SK-N-SH (cell line): ENCODE results near the gene HK1. TPM values are rescaled to one million over a fixed set of nuclear protein-coding genes. Genes with fewer than 3 reads are reported as not detected.

Experiments used
- CTCF ChIA-PET: fragments of 300-600, 350-600 bp; formaldehyde crosslinking; extraction: SDS; loops from one replicate; lab custom pipeline; 2021; lab: Yijun Ruan, JAX
- POLR2A ChIA-PET: fragments of 350-600 bp; sonication (Branson Sonifier 250); formaldehyde crosslinking; extraction: SDS; loops from one replicate; lab custom pipeline; 2020; ENCODE audit warnings: antibody characterized with exemption, inconsistent platforms; lab: Yijun Ruan, JAX
- DNase-seq: peaks from one replicate; pipeline ENCODE4 v3.0.0; 2012
- H2AFZ ChIP-seq: fragments of 200-600 bp; sonication (generic); 2 replicates; pipeline ENCODE4 v1.8.1; 2016; ENCODE audit warnings: antibody characterized with exemption, mild to moderate bottlenecking, low read depth
- H3F3A ChIP-seq: fragments of 200-600 bp; sonication (generic); replicated peaks from 2 replicates; pipeline ENCODE3; 2016; ENCODE audit warnings: antibody characterized with exemption, mild to moderate bottlenecking; ENCODE audit not compliant: insufficient read depth
- H3K27ac ChIP-seq, 2 experiments: fragments of 200-500 bp in 1 of 2; fragments of 200-600 bp in 1 of 2; sonication (Bioruptor generic) in 1 of 2; sonication (generic), shearing (Covaris generic) in 1 of 2; 2 replicates each; pipeline versions ENCODE4 v1.5.1 to v1.6.1; 2014 to 2016; ENCODE audit warnings: low read depth in 2 of 2, inconsistent platforms in 1 of 2, low read length in 1 of 2, mild to moderate bottlenecking in 1 of 2, mixed read lengths in 1 of 2
- H3K27me3 ChIP-seq: fragments of 200-600 bp; sonication (generic), shearing (Covaris generic); 2 replicates; pipeline ENCODE4 v1.6.1; 2016; ENCODE audit warnings: mixed run types; ENCODE audit not compliant: insufficient read depth
- H3K36me3 ChIP-seq, 2 experiments: fragments of 200-500 bp in 1 of 2; fragments of 200-600 bp in 1 of 2; sonication (Bioruptor generic) in 1 of 2; sonication (generic) in 1 of 2; replicated peaks in 1 of 2; 2 replicates each; pipeline versions ENCODE3 to v1.5.1; 2014 to 2016; ENCODE audit warnings: low read length in 1 of 2, mild to moderate bottlenecking in 1 of 2; ENCODE audit not compliant: insufficient read depth in 2 of 2, control insufficient read depth in 1 of 2
- H3K4me1 ChIP-seq, 2 experiments: fragments of 200-500 bp in 1 of 2; fragments of 200-600 bp in 1 of 2; sonication (Bioruptor generic) in 1 of 2; sonication (generic), shearing (Covaris generic) in 1 of 2; 2 replicates each; pipeline versions ENCODE4 v1.5.1 to v1.6.1; 2014 to 2016; ENCODE audit warnings: low read depth in 1 of 2, low read length in 1 of 2, mixed run types in 1 of 2; ENCODE audit not compliant: insufficient read depth in 2 of 2, control insufficient read depth in 1 of 2
- H3K4me2 ChIP-seq: fragments of 200-600 bp; sonication (generic), shearing (Covaris generic); 2 replicates; pipeline ENCODE4 v1.6.1; 2017; ENCODE audit warnings: mixed run types
- H3K4me3 ChIP-seq, 2 experiments: fragments of 200-500 bp in 1 of 2; fragments of 200-600 bp in 1 of 2; sonication (Bioruptor generic) in 1 of 2; sonication (generic), shearing (Covaris generic) in 1 of 2; 2 replicates each; pipeline versions ENCODE4 v1.5.1 to v1.8.1; 2014 to 2016; ENCODE audit warnings: low read depth in 2 of 2, inconsistent platforms in 1 of 2, low read length in 1 of 2, mild to moderate bottlenecking in 1 of 2, mixed read lengths in 1 of 2, moderate library complexity in 1 of 2
- H3K79me2 ChIP-seq: fragments of 200-600 bp; sonication (generic); 2 replicates; pipeline ENCODE4 v1.8.1; 2017; ENCODE audit warnings: mild to moderate bottlenecking; ENCODE audit not compliant: insufficient read depth
- H3K9ac ChIP-seq: fragments of 200-600 bp; sonication (generic); 2 replicates; pipeline ENCODE4 v1.6.1; 2017; ENCODE audit warnings: mixed run types
- H3K9me2 ChIP-seq: fragments of 200-600 bp; sonication (generic); 2 replicates; pipeline ENCODE4 v1.6.1; 2017; ENCODE audit warnings: mixed run types
- H3K9me3 ChIP-seq: fragments of 200-600 bp; sonication (generic); 2 replicates; pipeline ENCODE4 v1.6.1; 2017; ENCODE audit warnings: mixed run types, mild to moderate bottlenecking, moderate library complexity
- H4K20me1 ChIP-seq: fragments of 200-600 bp; sonication (generic); 2 replicates; pipeline ENCODE4 v1.6.1; 2017; ENCODE audit warnings: mild to moderate bottlenecking, mixed run types; ENCODE audit not compliant: insufficient read depth
- CHD2 ChIP-seq: fragments of 150-350 bp; IDR thresholded peaks from 2 replicates; pipeline ENCODE4 v1.6.1; 2018; ENCODE audit warnings: low read length; ENCODE audit not compliant: partially characterized antibody
- CTCF ChIP-seq: fragments of 200-600 bp; sonication (generic); IDR thresholded peaks from 2 replicates; pipeline ENCODE4 v1.6.1; 2017; ENCODE audit warnings: antibody characterized with exemption, mild to moderate bottlenecking, moderate library complexity
- EP300 ChIP-seq, 2 experiments: IDR thresholded peaks; 2 replicates each; pipeline versions ENCODE4 v1.4.0 to v1.6.1; 2012; ENCODE audit warnings: borderline replicate concordance in 1 of 2, low read depth in 1 of 2, low read length in 1 of 2
- FOXJ3 ChIP-seq: sonication (generic); formaldehyde crosslinking; IDR thresholded peaks from 2 replicates; pipeline ENCODE4 v1.5.1; 2020; ENCODE audit warnings: mild to moderate bottlenecking, missing genetic modification reagents
- GATA2 ChIP-seq: sonication (generic); formaldehyde crosslinking; IDR thresholded peaks from 2 replicates; pipeline ENCODE4 v1.5.0; 2020; ENCODE audit warnings: mild to moderate bottlenecking, missing genetic modification reagents
- IRF3 ChIP-seq: fragments of 150-350 bp; IDR thresholded peaks from 2 replicates; pipeline ENCODE4 v1.6.1; 2016; ENCODE audit warnings: mild to moderate bottlenecking, low read depth, low read length
- JUND ChIP-seq: IDR thresholded peaks from 2 replicates; pipeline ENCODE4 v1.4.0; 2012
- MAX ChIP-seq: IDR thresholded peaks from 2 replicates; pipeline ENCODE4 v1.4.0; 2012; ENCODE audit warnings: low read depth
- MEF2A ChIP-seq: IDR thresholded peaks from 2 replicates; pipeline ENCODE4 v1.4.0; 2012; ENCODE audit warnings: low read depth, borderline replicate concordance
- MXI1 ChIP-seq: IDR thresholded peaks from 2 replicates; pipeline ENCODE4 v1.6.1; 2012; ENCODE audit warnings: mild to moderate bottlenecking, low read depth, low read length, improper control_type of control experiment
- NRF1 ChIP-seq: IDR thresholded peaks from 2 replicates; pipeline ENCODE4 v1.6.1; 2012; ENCODE audit warnings: low read depth, mild to moderate bottlenecking, low read length
- POLR2AphosphoS5 ChIP-seq: IDR thresholded peaks from 2 replicates; pipeline ENCODE4 v1.6.1; 2012; ENCODE audit warnings: low read depth, low read length
- RAD21 ChIP-seq: IDR thresholded peaks from 2 replicates; pipeline ENCODE4 v1.6.1; 2012; ENCODE audit warnings: mild to moderate bottlenecking, low read length
- RCOR1 ChIP-seq: fragments of 150-350 bp; IDR thresholded peaks from 2 replicates; pipeline ENCODE4 v1.6.1; 2017; ENCODE audit warnings: antibody characterized with exemption, low read length
- RFX5 ChIP-seq: IDR thresholded peaks from 2 replicates; pipeline ENCODE4 v1.6.1; 2012; ENCODE audit warnings: mild to moderate bottlenecking, improper control_type of control experiment, low read length
- SMC3 ChIP-seq: IDR thresholded peaks from 2 replicates; pipeline ENCODE4 v1.6.1; 2012; ENCODE audit warnings: low read depth, low read length, improper control_type of control experiment
- TAF1 ChIP-seq: IDR thresholded peaks from 2 replicates; pipeline ENCODE4 v1.6.1; 2012; ENCODE audit warnings: low read depth, mild to moderate bottlenecking, low read length, moderate library complexity, borderline replicate concordance
- TEAD4 ChIP-seq: IDR thresholded peaks from 2 replicates; pipeline ENCODE4 v1.4.0; 2012; ENCODE audit warnings: mild to moderate bottlenecking, borderline replicate concordance; ENCODE audit not compliant: insufficient read depth
- YY1 ChIP-seq: IDR thresholded peaks from 2 replicates; pipeline ENCODE4 v1.4.0; 2012; ENCODE audit warnings: low read depth, mild to moderate bottlenecking
- WGBS: methylation state at CpG from one replicate; pipeline ENCODE4 v1.1.6; 2017; ENCODE audit warnings: low lambda C conversion rate; 5-methylcytosine and 5-hydroxymethylcytosine counted together
- polyA plus RNA-seq, 3 experiments: library from polyadenylated mRNA; depleted of rRNA; stranded (reverse); fragments of >200 nt; gene quantifications; 2 replicates each; pipeline ENCODE4 v1.2.3, GENCODE V29; 2012
- TF ChIP-seq, protein P1 (sequence below): IDR thresholded peaks from 2 replicates; pipeline ENCODE4 v1.4.0; 2012; ENCODE audit warnings: low read depth, borderline replicate concordance

HK1 gene
- polyA plus RNA-seq, 1 of the 3 experiments (the other 2 are of a cell fraction) = 38.7 TPM

GRCh38 chr10:69392481-69393000 is 114.2 kb downstream of the HK1 start:
- ChIA-PET CTCF (interaction anchor here (0.5 to 7.7 kb wide), 30 partner anchors 11 to 448 kb away, joined by 3 to 105 read pairs (median 4); no protein-coding TSS in a partner anchor), POLR2A (interaction anchor here (0.9 kb wide), 1 partner anchor 154 kb away, joined by 3 read pairs; no protein-coding TSS in a partner anchor)
- H3K27me3 ChIP-seq = no peaks in the 10 kb centered on the region
- no peak overlapping the region for H2AFZ ChIP-seq
- H3K27ac ChIP-seq = peak overlapping the region in 1 of 2 experiments; percentile 29; a peak in 1 of 4 replicates
- H3K9me3 ChIP-seq = no peaks in the 10 kb centered on the region
- TF ChIP-seq MXI1 = 0 out of 2 replicates have a peak, but pooled peaks have one; percentile 19
- no peak for TF ChIP-seq EP300 (IDR thresholded peaks at IDR 0.05; ENCODE audit: borderline replicate concordance in 1 of 2, low read depth in 1 of 2, low read length in 1 of 2)
- TF ChIP-seq CHD2 = peak; percentile 65
- no peak for TF ChIP-seq MAX
- no peak for TF ChIP-seq RFX5
- TF ChIP-seq TEAD4 = no peak
- no peak for TF ChIP-seq MEF2A
- TF ChIP-seq IRF3 = no peak
- TF ChIP-seq TAF1 = no peak
- TF ChIP-seq JUND = no peak
- TF ChIP-seq SMC3 = peak; percentile 99
- TF ChIP-seq NRF1 = peak; percentile 36; the same call in 1 of the 2 replicates
- TF ChIP-seq CTCF = peak; percentile 94
- TF ChIP-seq, protein P1, sequence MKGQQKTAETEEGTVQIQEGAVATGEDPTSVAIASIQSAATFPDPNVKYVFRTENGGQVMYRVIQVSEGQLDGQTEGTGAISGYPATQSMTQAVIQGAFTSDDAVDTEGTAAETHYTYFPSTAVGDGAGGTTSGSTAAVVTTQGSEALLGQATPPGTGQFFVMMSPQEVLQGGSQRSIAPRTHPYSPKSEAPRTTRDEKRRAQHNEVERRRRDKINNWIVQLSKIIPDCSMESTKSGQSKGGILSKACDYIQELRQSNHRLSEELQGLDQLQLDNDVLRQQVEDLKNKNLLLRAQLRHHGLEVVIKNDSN = no peak
- peak; percentile 98 for TF ChIP-seq RAD21
- TF ChIP-seq FOXJ3 (CRISPR knock-in tag) = no peak
- no peak for TF ChIP-seq YY1
- no peak for TF ChIP-seq POLR2AphosphoS5
- no peak for TF ChIP-seq GATA2 (CRISPR knock-in tag)
- TF ChIP-seq RCOR1 = no peak
- no peak overlapping the region; a peak in 1 of 4 replicates for H3K4me3 ChIP-seq
- no peaks in the 10 kb centered on the region for H3K9me2 ChIP-seq
- H3K36me3 ChIP-seq = peaks cover 27 to 36% of the 10 kb centered on the region in 2 experiments
- no peaks in the 10 kb centered on the region for H3K79me2 ChIP-seq
- peak; percentile 87 for DNase-seq
- no peaks in the 10 kb centered on the region for H4K20me1 ChIP-seq
- H3F3A ChIP-seq = peaks cover 14% of the 10 kb centered on the region
- H3K4me1 ChIP-seq = peaks cover 8 to 11% of the 10 kb centered on the region in 2 experiments; a peak in 3 of 4 replicates
- 23% methylated on average over 6 of the region's 7 CpGs for WGBS
- H3K4me2 ChIP-seq = no peak overlapping the region
- H3K9ac ChIP-seq = no peak overlapping the region
